MCF 10A (cell line): ENCODE data around the gene RGP1. TPM values are rescaled to one million over a fixed set of nuclear protein-coding genes. Genes with fewer than 3 reads are reported as not detected.

Source experiments
- BruUV-seq: library from RNA; stranded (reverse); fragments of 400-500 nt; replicated peaks from 2 replicates; lab custom pipeline; 2021; lab: Mats Ljungman, UMichigan
- CTCF ChIA-PET: fragments of 300-600 bp; sonication (Branson Sonifier 250); formaldehyde crosslinking; extraction: SDS; loops from one replicate; lab custom pipeline; 2021; ENCODE audit warnings: antibody characterized with exemption, inconsistent platforms; lab: Yijun Ruan, JAX
- POLR2A ChIA-PET: fragments of 300-600, 350-650 bp; sonication (Branson Sonifier 250); formaldehyde crosslinking; extraction: SDS; loops from one replicate; lab custom pipeline; 2020; ENCODE audit warnings: antibody characterized with exemption, inconsistent platforms; lab: Yijun Ruan, JAX
- DNase-seq: peaks from one replicate; pipeline ENCODE4 v3.0.0-alpha.2; 2018; ENCODE audit not compliant: unreplicated experiment
- H3K27ac Mint-ChIP-seq: one replicate; pipeline ENCODE4 v1.8.0; 2022; ENCODE audit warnings: mild to moderate bottlenecking, low read depth, mixed read lengths; ENCODE audit not compliant: unreplicated experiment
- H3K27me3 Mint-ChIP-seq: one replicate; pipeline ENCODE4 v1.8.0; 2022; ENCODE audit warnings: mixed read lengths; ENCODE audit not compliant: insufficient read depth, unreplicated experiment
- H3K36me3 Mint-ChIP-seq: one replicate; pipeline ENCODE4 v1.8.0; 2022; ENCODE audit warnings: mild to moderate bottlenecking, moderate library complexity, mixed read lengths; ENCODE audit not compliant: insufficient read depth, unreplicated experiment
- H3K4me1 Mint-ChIP-seq: one replicate; pipeline ENCODE4 v1.8.0; 2022; ENCODE audit warnings: mixed read lengths; ENCODE audit not compliant: insufficient read depth, unreplicated experiment
- H3K4me3 Mint-ChIP-seq: one replicate; pipeline ENCODE4 v1.8.0; 2022; ENCODE audit warnings: mild to moderate bottlenecking, moderate library complexity, mixed read lengths; ENCODE audit not compliant: unreplicated experiment
- H3K9me3 Mint-ChIP-seq: one replicate; pipeline ENCODE4 v1.8.0; 2022; ENCODE audit warnings: mixed read lengths; ENCODE audit not compliant: unreplicated experiment
- CTCF ChIP-seq: fragments of 200-600 bp; IDR thresholded peaks from one replicate; pipeline ENCODE4 v1.8.0; 2022; ENCODE audit warnings: antibody characterized with exemption, mild to moderate bottlenecking; ENCODE audit not compliant: unreplicated experiment
- intact Hi-C: fragments of 100-400 bp; cut with micrococcal nuclease; formaldehyde crosslinking; loops from 2 replicates; pipeline ENCODE4 v1.14.1; 2022
- total RNA-seq: library from RNA; stranded (reverse); gene quantifications from 2 replicates; pipeline ENCODE4 v1.2.3, GENCODE V29; 2022

Gene RGP1
- total RNA-seq, 1 experiment from 2014 or later: 35.8 TPM

- Mint-ChIP-seq H3K4me3 (no peak overlapping the region), H3K27ac (no peak overlapping the region), H3K36me3 (peaks cover 5% of the 10 kb centered on the region), H3K9me3 (no peaks in the 10 kb centered on the region), H3K4me1 (peaks cover 9% of the 10 kb centered on the region), H3K27me3 (no peaks in the 10 kb centered on the region)
- DNase-seq: no peak
- BruUV-seq: no TSS peak
- TF ChIP-seq CTCF: no peak
- intact Hi-C loops: loop anchor here (10.0 kb wide), 1 partner anchor 233 kb away; no protein-coding TSS in a partner anchor
- ChIA-PET POLR2A (interaction anchor here (1.1 kb wide), 1 partner anchor 115 kb away, joined by 4 read pairs; no protein-coding TSS in a partner anchor), CTCF (interaction anchor here (1.0 to 2.7 kb wide), 10 partner anchors 10 to 232 kb away, joined by 3 to 24 read pairs (median 4); partner anchors contain the start of gene FAM221B)
Observed at GRCh38 chr9:35792024-35792813, 43.1 kb downstream of the RGP1 start.

GRCh38 chr9:35792826-35793225 lies 43.7 kb downstream of the RGP1 start:
- TF ChIP-seq CTCF: no peak
- Mint-ChIP-seq H3K27ac (peak overlapping the region; percentile 52), H3K4me1 (peaks cover 10% of the 10 kb centered on the region), H3K36me3 (peaks cover 5% of the 10 kb centered on the region), H3K9me3 (no peaks in the 10 kb centered on the region), H3K27me3 (no peaks in the 10 kb centered on the region), H3K4me3 (no peak overlapping the region)
- intact Hi-C loops: loop anchor here (10.0 kb wide), 1 partner anchor 232 kb away; no protein-coding TSS in a partner anchor
- ChIA-PET POLR2A (interaction anchor here (1.1 kb wide), 1 partner anchor 114 kb away, joined by 4 read pairs; no protein-coding TSS in a partner anchor), CTCF (interaction anchor here (0.9 to 2.7 kb wide), 9 partner anchors 17 to 232 kb away, joined by 3 to 24 read pairs (median 5); partner anchors contain the start of gene FAM221B)
- no peak for DNase-seq
- no TSS peak for BruUV-seq

- no TSS peak for BruUV-seq
- no peak for TF ChIP-seq CTCF
- peaks cover 17% of the 10 kb centered on the region for H3K4me1 Mint-ChIP-seq
- no peaks in the 10 kb centered on the region for H3K27me3 Mint-ChIP-seq
- DNase-seq: no peak
- H3K4me3 Mint-ChIP-seq: no peak overlapping the region
- no peaks in the 10 kb centered on the region for H3K9me3 Mint-ChIP-seq
- peaks cover 5% of the 10 kb centered on the region for H3K36me3 Mint-ChIP-seq
- peak overlapping the region; percentile 52 for H3K27ac Mint-ChIP-seq
- intact Hi-C loops: loop anchor here (10.0 kb wide), 1 partner anchor 231 kb away; no protein-coding TSS in a partner anchor
- CTCF ChIA-PET: interaction anchor here (0.9 to 2.7 kb wide), 6 partner anchors 20 to 117 kb away, joined by 3 to 24 read pairs (median 7); partner anchors contain the start of gene FAM221B
- POLR2A ChIA-PET: interaction anchor here (1.1 kb wide), 1 partner anchor 114 kb away, joined by 4 read pairs; no protein-coding TSS in a partner anchor
Observed at GRCh38 chr9:35793461-35793860, 44.4 kb downstream of the RGP1 start.

GRCh38 chr9:35795695-35796094 lies 46.6 kb downstream of the RGP1 start:
- ChIA-PET POLR2A (no interaction called here), CTCF (interaction anchor here (0.8 to 1.5 kb wide), 2 partner anchors 20 to 86 kb away, joined by 5 to 6 read pairs; no protein-coding TSS in a partner anchor)
- no peak overlapping the region for H3K4me3 Mint-ChIP-seq
- no peak for DNase-seq
- no TSS peak for BruUV-seq
- no peak for TF ChIP-seq CTCF
- intact Hi-C loops: loop anchor here (10.0 kb wide), 1 partner anchor 229 kb away; no protein-coding TSS in a partner anchor
- no peaks in the 10 kb centered on the region for H3K9me3 Mint-ChIP-seq
- H3K27me3 Mint-ChIP-seq: no peaks in the 10 kb centered on the region
- H3K27ac Mint-ChIP-seq: no peak overlapping the region
- H3K36me3 Mint-ChIP-seq: peaks cover 7% of the 10 kb centered on the region
- H3K4me1 Mint-ChIP-seq: peaks cover 21% of the 10 kb centered on the region
